HepG2 (cell line): ENCODE measurements around the gene NDFIP2. TPM values are rescaled to one million over a fixed set of nuclear protein-coding genes. Genes with fewer than 3 reads are reported as not detected.

Experiments
- ATAC-seq: fragments of 200-7000 bp; cut with Tn5 transposase; 3 replicates; pipeline ENCODE4 v1.9.1; 2020; ENCODE audit warnings: mild to moderate bottlenecking, moderate library complexity
- BruUV-seq: library from RNA; stranded (reverse); fragments of 400-500 nt; replicated peaks from 2 replicates; lab custom pipeline; 2021; lab: Mats Ljungman, UMichigan
- CTCF ChIA-PET: fragments of 300-600 bp; formaldehyde crosslinking; extraction: SDS; loops from one replicate; lab custom pipeline; 2021; ENCODE audit warnings: low total read pairs, inconsistent platforms, low intra/inter-chr PET ratio; lab: Yijun Ruan, JAX
- POLR2A ChIA-PET: fragments of 350-600 bp; sonication (Branson Sonifier 250); formaldehyde crosslinking; loops from one replicate; lab custom pipeline; 2020; ENCODE audit warnings: antibody characterized with exemption, inconsistent platforms; lab: Yijun Ruan, JAX
- DNase-seq: peaks from one replicate; pipeline ENCODE4 v3.0.0-alpha.2; 2015; ENCODE audit warnings: low spot score
- FAIRE-seq: peaks from 3 replicates; lab custom pipeline; 2011; peaks lifted over from hg19 to GRCh38; lab: Jason Lieb, UNC
- H2AFZ ChIP-seq: one replicate; pipeline ENCODE4 v1.6.1; 2011; ENCODE audit warnings: low read length, inconsistent platforms
- H3K27ac ChIP-seq: fragments of 300-600 bp; 3 replicates; pipeline ENCODE4 v1.8.0; 2011; ENCODE audit warnings: mixed run types, mild to moderate bottlenecking, mixed read lengths, low read length, inconsistent platforms; ENCODE audit not compliant: insufficient read depth; ENCODE audit errors: extremely low read length
- H3K27me3 ChIP-seq, 2 experiments: fragments of 200-600 bp in 1 of 2; 2 replicates in 1 of 2; 3 replicates in 1 of 2; pipeline versions ENCODE4 v1.6.0 to v1.8.0; 2011; ENCODE audit warnings: low read length in 2 of 2, mild to moderate bottlenecking in 2 of 2, moderate library complexity in 2 of 2, inconsistent platforms in 1 of 2; ENCODE audit not compliant: insufficient read depth in 2 of 2, control insufficient read depth in 1 of 2
- H3K36me3 ChIP-seq, 2 experiments: fragments of 200-600 bp in 1 of 2; replicated peaks in 1 of 2; 2 replicates in 1 of 2; 3 replicates in 1 of 2; pipeline versions ENCODE4 v1.5.1 to v1.8.0; 2011; ENCODE audit warnings: low read length in 2 of 2, inconsistent platforms in 1 of 2; ENCODE audit not compliant: insufficient read depth in 2 of 2, control insufficient read depth in 1 of 2
- H3K4me1 ChIP-seq: 2 replicates; pipeline ENCODE4 v1.5.1; 2012; ENCODE audit warnings: low read length, inconsistent platforms; ENCODE audit not compliant: insufficient read depth
- H3K4me2 ChIP-seq: 2 replicates; pipeline ENCODE4 v1.6.0; 2011; ENCODE audit warnings: low read depth, low read length, inconsistent platforms
- H3K4me3 ChIP-seq, 3 experiments: fragments of 200-600 bp in 1 of 3; sonication (generic), shearing (Covaris generic) in 1 of 3; replicated peaks in 1 of 3; 2 replicates each; pipeline ENCODE4 v1.5.1; 2011 to 2016; ENCODE audit warnings: low read length in 3 of 3, inconsistent platforms in 2 of 3, low read depth in 2 of 3, mild to moderate bottlenecking in 2 of 3, control low read depth in 1 of 3, mixed read lengths in 1 of 3; ENCODE audit not compliant: insufficient read depth in 1 of 3
- H3K79me2 ChIP-seq: one replicate; pipeline ENCODE4 v1.6.1; 2011; ENCODE audit warnings: low read length, inconsistent platforms; ENCODE audit not compliant: insufficient read depth
- H3K9ac ChIP-seq: 2 replicates; pipeline ENCODE4 v1.6.0; 2011; ENCODE audit warnings: mild to moderate bottlenecking, low read depth, low read length, inconsistent platforms; ENCODE audit not compliant: insufficient read depth
- H3K9me3 ChIP-seq: 2 replicates; pipeline ENCODE4 v1.5.1; 2012; ENCODE audit warnings: mild to moderate bottlenecking, low read length
- H4K20me1 ChIP-seq: 2 replicates; pipeline ENCODE4 v1.6.0; 2011; ENCODE audit warnings: inconsistent platforms, mild to moderate bottlenecking, low read length, moderate library complexity; ENCODE audit not compliant: insufficient read depth
- ETS1 ChIP-seq: sonication (generic); formaldehyde crosslinking; IDR thresholded peaks from 2 replicates; pipeline ENCODE4 v1.4.0; 2020; ENCODE audit warnings: missing genetic modification reagents
- KAT8 ChIP-seq: IDR thresholded peaks from 2 replicates; pipeline ENCODE4 v1.6.1; 2016; ENCODE audit warnings: missing genetic modification reagents, missing compliant biosample characterization
- KMT2B ChIP-seq: IDR thresholded peaks from 2 replicates; pipeline ENCODE4 v1.6.1; 2016; ENCODE audit warnings: missing genetic modification reagents, missing compliant biosample characterization
- XBP1 ChIP-seq: sonication (generic); formaldehyde crosslinking; IDR thresholded peaks from 2 replicates; pipeline ENCODE4 v1.5.0; 2020; ENCODE audit warnings: missing genetic modification reagents
- ZNF10 ChIP-seq: sonication (generic); formaldehyde crosslinking; IDR thresholded peaks from 2 replicates; pipeline ENCODE4 v1.4.0; 2020; ENCODE audit warnings: mild to moderate bottlenecking, low read depth, missing genetic modification reagents, borderline replicate concordance
- ZNF12 ChIP-seq: sonication (generic); formaldehyde crosslinking; IDR thresholded peaks from 2 replicates; pipeline ENCODE4 v1.5.0; 2020; ENCODE audit warnings: missing genetic modification reagents
- ZNF280B ChIP-seq: sonication (generic); formaldehyde crosslinking; IDR thresholded peaks from 2 replicates; pipeline ENCODE4 v1.5.0; 2020; ENCODE audit warnings: missing genetic modification reagents, mild to moderate bottlenecking, borderline replicate concordance
- ZNF484 ChIP-seq: sonication (generic); formaldehyde crosslinking; IDR thresholded peaks from 2 replicates; pipeline ENCODE4 v1.5.1; 2020; ENCODE audit warnings: mild to moderate bottlenecking, low read depth, missing genetic modification reagents, borderline replicate concordance
- ZNF512B ChIP-seq: sonication (generic); formaldehyde crosslinking; IDR thresholded peaks from 2 replicates; pipeline ENCODE4 v1.5.1; 2020; ENCODE audit warnings: missing genetic modification reagents, mild to moderate bottlenecking, borderline replicate concordance
- ZNF615 ChIP-seq: sonication (generic); formaldehyde crosslinking; IDR thresholded peaks from 2 replicates; pipeline ENCODE4 v1.5.0; 2020; ENCODE audit warnings: mild to moderate bottlenecking, missing genetic modification reagents, borderline replicate concordance
- ZUFSP ChIP-seq: sonication (generic); formaldehyde crosslinking; IDR thresholded peaks from 2 replicates; pipeline ENCODE4 v1.9.0; 2021; ENCODE audit warnings: missing genetic modification reagents, mild to moderate bottlenecking, borderline replicate concordance
- WGBS: methylation state at CpG from one replicate; pipeline ENCODE4 v1.1.6; 2017; ENCODE audit warnings: low lambda C conversion rate; 5-methylcytosine and 5-hydroxymethylcytosine counted together
- in situ Hi-C: cut with HindIII; loops from 2 replicates; pipeline ENCODE4 v1.10.0; 2017; ENCODE audit warnings: low pct_unique_long_range_greater_than_20kb; ENCODE audit not compliant: extremely low pct_ligation_motif_present
- intact Hi-C: fragments of 100-400 bp; cut with micrococcal nuclease; formaldehyde crosslinking; loops from one replicate; pipeline ENCODE4 v1.10.0; 2022; ENCODE audit not compliant: unreplicated experiment
- polyA plus RNA-seq, 8 experiments: library from polyadenylated mRNA; depleted of rRNA in 3 of 8; stranded (reverse) in 7 of 8; unstranded in 1 of 8; fragments of >200 nt; fragmentation: Illumina TruSeq in 4 of 8; extraction: Trizol in 4 of 8; gene quantifications; 2 replicates each; pipeline versions ENCODE4 v1.2.1 to v1.2.3, GENCODE V29; 2011 to 2016; ENCODE audit warnings: low read depth in 4 of 8, missing spikeins in 1 of 8, mixed read lengths in 1 of 8; ENCODE audit not compliant: insufficient read depth in 1 of 8
- total RNA-seq, 5 experiments: library from RNA; depleted of rRNA; stranded (reverse); fragments of >200 nt; fragmentation: Illumina TruSeq; extraction: Trizol; gene quantifications; 2 replicates each; pipeline ENCODE4 v1.2.3, GENCODE V29; 2016; ENCODE audit warnings: low read depth in 1 of 5

Gene NDFIP2
- total and polyA plus RNA-seq, 2 of the 13 experiments (the other 11 are each of a cell fraction or from before 2014, with no cell fraction given), result 23.2 to 32.0 TPM

DNA sequence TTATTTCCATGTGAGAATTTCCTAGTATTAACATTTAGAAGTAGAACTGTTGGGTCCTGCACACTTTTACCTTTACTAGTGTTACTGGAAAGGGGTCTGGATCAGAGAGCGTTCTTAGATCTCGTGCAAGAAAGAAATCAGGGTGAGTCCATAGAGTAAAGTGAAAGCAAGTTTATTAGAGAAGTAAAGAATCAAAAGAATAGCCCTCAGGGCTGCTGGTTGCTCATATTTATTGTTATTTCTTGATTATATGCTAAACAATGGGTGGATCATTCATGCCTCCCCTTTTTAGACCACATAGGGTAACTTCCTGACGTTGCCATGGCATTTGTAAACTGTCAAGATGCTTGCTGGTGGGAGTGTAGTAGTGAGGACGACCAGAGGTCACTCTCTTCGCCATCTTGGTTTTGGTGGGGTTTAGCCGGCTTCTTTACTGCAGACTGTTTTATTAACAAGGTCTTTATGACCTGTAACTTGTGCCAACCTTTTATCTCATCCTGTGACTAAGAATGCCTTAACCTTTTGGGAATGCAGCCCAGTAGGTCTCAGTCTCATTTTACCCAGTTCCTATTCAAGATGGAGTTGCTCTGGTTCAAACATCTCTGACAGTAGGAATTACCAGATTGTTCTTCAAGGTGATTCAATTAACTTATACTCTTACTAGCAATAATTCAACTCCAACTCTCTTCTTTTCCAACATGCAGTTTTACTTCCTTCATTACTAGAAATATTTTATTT is 27.4 kb downstream of the NDFIP2 start (continued):
- no peak for TF ChIP-seq ZNF280B
- no peak for TF ChIP-seq ZNF615 (CRISPR knock-in tag)

DNA sequence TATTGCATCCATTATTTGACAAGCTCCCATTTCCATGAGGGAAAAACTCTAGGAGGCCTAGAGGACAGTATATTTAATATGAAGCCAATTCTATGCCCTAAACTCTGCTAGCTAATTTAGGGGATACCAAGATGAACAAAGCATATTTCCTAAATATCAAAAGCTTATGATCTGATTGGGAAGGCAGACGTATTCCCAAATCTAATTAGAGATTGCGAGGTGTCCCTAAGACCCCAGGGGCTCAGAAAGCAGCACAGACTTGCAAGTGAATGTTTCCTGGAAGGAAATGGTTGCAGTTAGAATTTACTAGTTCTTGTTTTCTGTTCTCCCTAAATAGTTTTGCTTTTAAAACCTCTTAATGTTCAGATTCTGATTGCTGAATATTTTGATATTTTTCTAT is 30.7 kb downstream of the NDFIP2 start:
- CTCF ChIA-PET, result no interaction called here
- Histone ChIP-seq H3K79me2 (peaks cover 6% of the 10 kb centered on the region), H3K4me2 (no peak overlapping the region), H4K20me1 (no peaks in the 10 kb centered on the region), H3K4me3 (no peak overlapping the region), H3K27me3 (no peaks in the 10 kb centered on the region), H3K4me1 (no peaks in the 10 kb centered on the region), H3K9ac (no peak overlapping the region), H3K27ac (no peak overlapping the region), H3K9me3 (no peaks in the 10 kb centered on the region), H3K36me3 (no peaks in the 10 kb centered on the region), H2AFZ (no peak overlapping the region)
- no peak for ATAC-seq
- POLR2A ChIA-PET, result no interaction called here
- no peak for DNase-seq
- in situ Hi-C loops (no loop called here), intact Hi-C loops (no loop called here)
- TF ChIP-seq ZNF512B (CRISPR knock-in tag) (no peak), ZNF12 (CRISPR knock-in tag) (no peak), ZUFSP (no peak), XBP1 (CRISPR knock-in tag) (no peak), ZNF484 (CRISPR knock-in tag) (no peak), KAT8 (CRISPR knock-in tag) (no peak), ZNF10 (no peak), KMT2B (CRISPR knock-in tag) (no peak), ETS1 (CRISPR knock-in tag) (no peak)
- WGBS, result 96% methylated on average over 2 of the region's 2 CpGs
- no peak for FAIRE-seq
- no TSS peak for BruUV-seq
